GM21515 (cell line): Measurements from ENCODE around the gene HMCN2.
"Not testable (repeated sequence)": the region's sequence is repeated elsewhere in the genome, so short reads cannot be mapped to it uniquely, and the experiment has no call there.

ENCODE experiments used
- ATAC-seq: cut with Tn5 transposase; IDR thresholded peaks from one replicate; pipeline ENCODE4 v1.9.1; 2021; ENCODE audit not compliant: unreplicated experiment

The HMCN2 gene

DNA sequence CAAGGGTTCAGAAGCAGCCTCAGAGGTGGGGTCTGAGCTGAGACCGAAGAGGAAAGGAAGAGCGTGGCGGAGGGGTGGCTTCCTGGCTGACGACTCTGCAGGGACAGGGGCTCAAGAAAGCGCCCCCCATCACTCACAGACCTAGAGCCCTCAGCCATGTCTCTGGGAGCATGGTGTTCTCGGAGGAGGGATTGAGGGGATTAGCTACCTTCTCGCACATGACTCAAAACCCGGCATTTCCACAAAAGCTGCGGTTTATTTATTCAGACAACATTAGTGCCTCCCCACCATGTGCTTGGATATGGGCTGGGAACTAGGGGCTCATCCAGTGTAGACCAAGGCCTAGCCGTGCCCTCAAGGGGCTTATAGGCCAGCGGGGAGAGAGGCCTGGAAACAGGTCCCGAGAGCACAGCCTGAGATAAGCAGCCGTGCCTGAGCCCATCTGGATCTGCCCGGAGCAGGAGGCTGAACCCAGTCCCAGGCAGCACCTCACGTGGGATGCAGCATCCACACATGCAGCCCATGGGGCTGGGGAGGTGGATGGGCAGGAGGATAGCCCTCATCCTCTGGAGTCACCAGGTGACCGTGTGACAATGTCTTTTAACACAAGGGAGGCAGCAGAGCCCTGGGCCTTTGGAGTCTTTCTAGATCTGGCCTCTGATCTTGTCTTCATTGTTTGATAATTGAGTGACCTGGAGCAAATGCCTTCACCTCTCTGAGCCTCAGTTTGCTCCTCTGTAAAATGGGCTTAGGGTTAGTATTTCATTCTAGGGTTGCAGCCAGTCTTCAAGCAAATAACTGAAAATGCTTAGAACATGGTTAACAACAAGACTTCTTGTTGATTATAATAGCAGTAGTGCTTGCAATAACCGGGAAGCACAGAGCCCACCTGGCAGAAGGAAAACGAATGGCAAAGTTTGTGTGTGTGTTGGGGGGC is 878 bp upstream of the HMCN2 start:
- ATAC-seq: no peak

- no peak for ATAC-seq
These were observed 907 bp downstream of the HMCN2 start for GRCh38 chr9:130266236-130267098.

DNA sequence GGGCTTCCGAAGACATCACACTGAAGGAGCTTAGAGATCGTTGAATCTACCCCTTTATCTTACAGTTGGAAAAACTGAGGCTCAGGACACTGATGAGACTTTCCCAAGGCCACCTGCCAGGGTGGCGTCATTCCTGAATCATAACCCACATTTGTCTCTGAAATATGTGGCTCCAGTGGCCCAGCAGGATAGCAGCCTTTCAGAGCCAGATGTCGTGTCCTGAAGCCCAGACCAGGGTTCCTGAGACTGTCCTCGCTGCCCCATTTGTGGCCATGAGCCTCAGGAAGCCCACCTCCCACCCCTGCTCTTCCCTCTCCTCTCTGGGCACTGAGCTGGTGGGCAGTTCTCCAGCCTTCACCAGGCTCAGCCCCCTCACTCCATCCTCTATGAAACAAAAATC is 2.4 kb downstream of the HMCN2 start:
- no peak for ATAC-seq

- no peak for ATAC-seq
These were observed 3.1 kb downstream of the HMCN2 start for GRCh38 chr9:130268521-130269211.

DNA sequence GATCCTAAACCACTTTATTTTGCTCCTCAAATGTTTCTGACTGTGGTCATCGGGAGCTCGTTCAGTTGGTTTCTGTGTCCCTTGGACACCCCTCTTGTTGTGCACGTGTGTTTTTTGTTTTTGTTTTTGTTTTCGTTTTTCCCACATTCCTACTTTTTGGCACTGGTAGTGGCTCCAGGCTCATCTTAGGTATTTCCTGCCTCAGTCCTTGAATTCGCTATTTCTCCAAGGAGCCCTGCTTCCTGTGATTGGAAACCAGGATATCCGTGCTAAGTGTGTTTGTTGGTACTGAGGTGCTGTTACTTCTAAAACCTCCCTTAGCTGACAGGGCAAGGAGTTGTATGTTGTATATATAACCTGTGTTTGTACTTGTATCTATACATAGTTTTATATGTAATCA is 5.9 kb downstream of the HMCN2 start:
- ATAC-seq: no peak

DNA sequence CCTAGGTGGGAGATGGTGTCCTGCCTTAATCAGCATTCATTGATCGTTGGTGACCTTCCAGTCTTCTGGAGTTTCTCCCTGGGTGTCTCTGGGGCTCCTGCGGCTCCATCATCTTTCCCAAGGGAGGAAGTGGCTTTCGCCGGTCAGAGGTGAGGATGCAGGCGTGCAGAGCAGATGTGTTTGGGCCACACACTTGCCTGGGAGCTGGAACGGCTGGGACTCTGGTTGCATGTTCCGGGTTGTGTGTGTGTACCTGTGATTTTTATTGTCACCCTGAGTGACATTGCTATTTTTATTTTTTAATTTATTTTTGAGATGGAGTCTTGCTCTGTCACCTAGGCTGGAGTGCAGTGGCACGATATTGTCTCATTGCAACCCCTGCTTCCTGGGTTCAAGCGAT is 9.6 kb downstream of the HMCN2 start:
- ATAC-seq: no peak

GRCh38 chr9:130276121-130276520 is 10.6 kb downstream of the HMCN2 start:
- no peak for ATAC-seq

GRCh38 chr9:130276955-130277354 is 11.4 kb downstream of the HMCN2 start:
- no peak for ATAC-seq

DNA sequence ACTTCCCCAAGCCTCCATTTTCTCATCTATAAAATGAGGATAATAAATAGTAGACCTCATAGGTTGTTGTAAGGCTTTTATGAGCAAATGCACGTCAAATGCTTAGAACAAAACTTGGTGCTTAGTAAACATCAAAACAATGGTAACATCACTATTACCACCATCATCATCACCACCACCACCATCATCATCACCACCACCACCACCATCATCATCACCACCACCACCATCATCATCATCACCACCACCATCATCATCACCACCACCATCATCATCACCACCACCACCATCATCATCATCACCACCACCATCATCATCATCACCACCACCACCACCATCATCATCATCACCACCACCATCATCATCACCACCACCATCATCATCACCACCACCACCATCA is 12.0 kb downstream of the HMCN2 start:
- ATAC-seq: not testable (repeated sequence)

GRCh38 chr9:130283539-130284248 is 18.1 kb downstream of the HMCN2 start:
- ATAC-seq: no peak

DNA sequence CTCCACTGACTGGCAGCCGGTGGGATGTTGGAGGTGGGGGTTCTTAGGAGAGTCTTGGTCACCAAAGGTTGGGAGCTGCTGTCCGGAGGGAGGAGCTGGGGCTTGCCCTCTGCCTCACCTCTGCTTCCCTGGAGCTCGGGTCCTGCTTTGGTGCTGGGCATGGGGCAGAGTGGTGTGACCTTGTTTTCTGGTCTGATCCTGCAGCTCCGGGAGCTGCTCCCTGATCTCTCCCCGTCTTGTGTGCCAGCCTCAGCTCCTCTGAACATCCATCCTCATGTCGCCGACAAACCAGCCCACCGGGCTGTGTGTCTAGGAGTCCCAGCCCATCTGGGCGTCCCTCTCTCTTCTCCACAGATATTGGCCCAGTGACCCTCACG is 18.7 kb downstream of the HMCN2 start:
- ATAC-seq: no peak

GRCh38 chr9:130284690-130285089 is 19.1 kb downstream of the HMCN2 start:
- no peak for ATAC-seq

DNA sequence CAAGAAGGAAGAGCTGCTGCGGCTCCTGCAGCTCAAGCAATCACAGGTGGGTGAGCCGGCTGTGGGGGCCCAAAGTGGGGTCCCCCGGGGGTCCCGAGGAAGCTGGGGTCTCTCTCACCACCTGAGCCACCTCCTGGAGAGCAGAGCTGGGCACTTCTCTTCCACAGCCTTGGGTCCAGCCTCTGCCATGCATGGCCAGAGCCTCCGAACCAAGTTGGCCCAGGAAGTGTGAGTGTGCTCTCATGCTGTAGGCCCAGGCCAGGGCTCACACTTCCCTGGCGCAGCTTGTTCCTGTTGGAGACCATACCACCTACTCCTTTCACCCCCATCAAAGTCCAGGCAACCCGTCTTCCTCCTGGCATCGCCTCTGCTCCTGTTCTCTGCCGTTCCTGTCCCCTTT is 19.7 kb downstream of the HMCN2 start:
- ATAC-seq: no peak

GRCh38 chr9:130286072-130286770 is 20.7 kb downstream of the HMCN2 start:
- no peak for ATAC-seq

DNA sequence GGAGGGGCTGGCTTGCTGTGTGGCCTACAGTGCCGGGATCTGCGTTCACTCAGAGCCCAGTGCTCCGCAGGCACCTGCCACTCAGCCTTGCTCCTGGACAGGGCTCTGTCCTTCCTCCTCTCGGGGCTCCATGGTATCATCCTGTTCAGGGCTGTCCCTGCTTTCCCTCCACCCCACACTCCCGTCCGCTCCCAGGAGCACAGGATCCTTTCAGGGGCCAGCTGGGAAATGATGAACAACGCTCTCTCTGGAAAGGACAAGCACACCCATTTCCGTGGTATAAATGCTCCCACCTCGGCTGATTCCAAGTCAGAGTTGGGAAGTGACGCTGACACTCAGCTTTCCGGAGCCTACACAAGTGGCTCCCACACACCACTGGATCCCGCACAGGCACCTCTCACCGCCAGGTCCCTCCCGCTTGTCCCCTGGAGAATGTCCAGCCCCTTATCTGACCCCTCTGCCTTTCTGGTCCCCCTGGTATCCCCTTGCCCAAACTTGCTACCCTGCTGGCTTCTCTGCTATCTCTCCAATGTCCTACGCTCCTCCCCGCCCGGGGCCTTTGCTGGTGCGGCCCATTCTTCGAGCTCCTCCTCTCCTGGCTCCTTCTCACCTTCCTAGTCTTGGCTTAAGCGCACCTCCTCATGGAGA is 21.3 kb downstream of the HMCN2 start:
- no peak for ATAC-seq

DNA sequence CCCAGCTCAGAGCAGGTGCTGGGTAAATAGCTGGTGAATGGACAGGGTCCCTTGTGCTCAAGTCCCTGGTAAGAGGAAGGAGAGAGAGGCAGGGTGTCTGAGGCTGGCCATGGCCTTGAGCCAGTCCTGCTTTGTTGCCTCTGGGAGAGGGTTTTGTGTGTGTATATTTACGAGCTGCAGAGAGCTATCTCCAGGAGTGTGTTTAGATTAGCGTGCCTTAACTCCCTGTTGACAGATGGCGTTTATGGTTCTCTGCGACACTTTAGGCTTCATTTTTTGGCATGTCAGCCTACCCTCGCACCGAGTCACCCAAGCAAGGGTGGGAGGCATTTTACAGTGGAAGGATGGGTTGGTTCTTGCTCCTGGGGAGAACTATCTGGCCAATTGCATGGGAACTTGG is 22.2 kb downstream of the HMCN2 start:
- ATAC-seq: no peak

DNA sequence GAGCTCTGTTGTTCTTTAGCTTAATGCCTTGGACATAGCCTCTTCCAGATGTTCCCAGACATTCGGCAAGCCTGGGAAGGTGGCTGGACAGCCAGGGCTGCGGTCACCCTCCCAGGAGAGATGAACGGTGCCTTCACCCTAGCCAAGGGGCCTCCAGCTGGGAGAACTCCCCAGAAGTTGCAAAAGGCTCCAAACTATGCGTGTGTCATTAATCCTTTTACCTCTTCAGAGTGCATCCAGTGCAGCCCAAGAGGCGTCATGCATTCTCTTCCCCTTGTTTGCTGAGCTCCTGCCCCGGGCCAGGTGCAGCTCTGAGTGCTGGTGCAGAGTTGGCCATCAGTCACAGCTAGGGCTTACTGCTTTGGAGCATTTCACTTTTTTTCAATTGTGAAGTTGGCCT is 22.8 kb downstream of the HMCN2 start:
- no peak for ATAC-seq

GRCh38 chr9:130288926-130289690 is 23.5 kb downstream of the HMCN2 start:
- no peak for ATAC-seq

DNA sequence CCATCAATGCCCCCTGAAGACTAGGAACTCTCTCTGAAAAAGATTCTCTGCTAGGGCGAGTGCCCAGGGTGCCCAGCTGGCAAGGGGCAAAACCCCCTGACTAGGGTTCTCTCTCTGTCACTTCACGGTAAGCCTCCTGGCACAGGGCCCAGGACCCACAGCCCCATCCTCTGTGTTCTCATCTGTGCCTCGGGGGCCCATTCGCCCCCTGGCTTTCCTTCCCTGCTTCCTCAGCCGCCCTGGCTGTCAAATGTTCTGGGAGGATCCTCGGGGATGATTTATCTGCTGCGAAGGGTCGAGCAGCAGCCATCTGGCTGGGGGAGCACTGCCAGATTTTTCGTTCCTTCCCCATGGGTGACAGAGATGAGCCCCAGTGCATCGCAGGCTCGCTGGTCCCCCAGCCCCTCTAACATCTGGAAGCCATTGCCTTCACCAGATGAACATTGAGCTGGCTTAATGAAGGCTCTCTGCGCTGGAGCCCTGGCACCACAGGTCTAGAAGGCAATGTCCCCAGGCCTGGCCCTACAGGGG is 24.2 kb downstream of the HMCN2 start:
- no peak for ATAC-seq
